Inferior parietal cortex (tissue), 1 donor: ENCODE results near the gene SRPK1.
"Not testable (repeated sequence)": the region's sequence is repeated elsewhere in the genome, so short reads cannot be mapped to it uniquely, and the experiment has no call there.

Source experiments
- DNase-seq: peaks from one replicate; pipeline ENCODE4 v3.0.0-alpha.2; 2016; ENCODE audit errors: extremely low spot score

SRPK1 gene

GRCh38 chr6:35931120-35931561, 10.2 kb upstream of the SRPK1 start:
- DNase-seq = no peak

- no peak for DNase-seq
Measured at GRCh38 chr6:35929601-35930000, 8.7 kb upstream of the SRPK1 start.

GRCh38 chr6:35926509-35927215, 5.8 kb upstream of the SRPK1 start:
- DNase-seq = no peak

DNA sequence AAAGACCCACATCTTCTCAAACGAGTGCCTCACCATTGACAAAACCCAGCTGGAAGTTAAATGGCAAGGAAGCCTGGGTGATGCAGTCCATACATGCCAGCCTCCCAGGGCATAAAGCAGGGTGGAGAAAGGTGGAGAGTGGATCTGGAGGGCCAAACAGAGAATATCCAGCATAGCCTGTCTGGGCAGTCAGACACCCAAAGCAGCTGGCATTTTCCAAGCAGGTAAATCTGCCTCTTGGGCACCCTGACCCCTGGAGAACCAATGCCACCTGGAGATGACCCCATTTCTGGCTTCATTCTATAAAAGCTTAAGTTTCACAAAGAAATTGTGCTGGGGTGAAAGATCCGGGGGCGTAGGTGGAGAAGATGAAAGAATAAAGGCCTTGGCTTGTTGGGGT, 5.1 kb upstream of the SRPK1 start:
- DNase-seq = no peak

GRCh38 chr6:35924146-35924545, 3.2 kb upstream of the SRPK1 start:
- DNase-seq = no peak

DNA sequence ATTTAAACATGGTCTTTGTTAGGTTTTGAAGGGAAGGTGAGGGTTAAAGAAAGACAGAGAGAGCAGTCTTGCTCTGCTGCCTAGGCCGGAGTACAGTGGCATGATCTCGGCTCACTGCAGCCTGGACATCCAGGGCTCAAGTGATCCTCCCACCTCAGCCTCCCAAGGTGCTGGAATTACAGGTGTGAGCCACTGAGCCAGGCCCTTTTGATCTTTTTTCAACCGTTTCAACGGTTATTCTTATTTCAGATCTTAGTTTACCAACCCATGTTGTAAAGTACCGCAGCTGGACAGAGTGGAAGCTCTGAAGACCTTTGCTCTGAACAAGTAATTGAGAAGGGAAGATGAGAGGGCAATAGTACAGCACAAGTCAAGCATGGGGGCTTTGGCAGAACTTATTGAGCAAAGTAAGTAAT, 1.2 kb upstream of the SRPK1 start:
- no peak for DNase-seq

DNA sequence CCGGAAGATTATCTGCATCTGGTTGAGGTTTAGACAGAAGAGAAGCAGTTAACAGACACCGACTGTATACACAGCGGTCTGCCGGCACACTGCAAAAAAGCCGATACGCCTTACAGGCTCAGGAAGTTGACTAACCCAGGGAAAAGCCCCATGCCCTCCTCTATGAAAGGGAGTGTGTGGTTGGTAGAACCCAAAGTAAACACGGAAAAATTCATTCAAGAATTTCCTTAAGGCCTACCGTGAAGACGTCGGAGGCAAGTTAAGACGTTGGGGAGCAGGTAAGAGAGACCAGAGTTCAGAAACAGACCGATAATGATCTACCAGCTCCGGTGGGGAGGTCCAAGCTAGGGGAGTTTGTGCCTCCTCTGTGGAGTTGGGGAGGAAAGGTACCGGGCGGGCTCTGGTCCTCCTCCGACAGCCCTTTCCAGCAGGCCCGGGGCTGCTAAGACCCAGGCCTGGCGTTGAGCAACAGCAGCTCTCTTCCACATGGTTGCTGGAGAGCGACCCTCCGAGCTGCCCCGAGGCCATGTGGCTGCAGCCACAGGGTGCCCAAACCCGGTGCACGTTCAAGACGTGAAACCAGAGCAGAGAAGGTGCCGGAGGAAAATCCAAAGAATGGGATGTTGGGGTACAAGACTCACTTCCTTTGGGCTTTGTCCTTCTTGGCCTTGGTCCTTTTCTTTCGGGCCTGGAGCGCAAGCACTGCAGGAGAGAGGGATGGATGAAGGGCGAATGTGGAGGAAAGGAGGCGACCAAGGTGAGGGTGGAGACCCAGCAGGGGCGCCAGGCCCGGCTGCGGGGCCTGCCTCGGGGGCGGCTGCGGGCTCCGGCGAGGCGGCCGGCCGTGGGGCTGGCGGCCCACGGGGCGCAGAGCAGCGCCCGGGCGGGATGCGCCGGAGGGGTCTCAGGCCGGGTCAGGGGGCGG, 809 bp downstream of the SRPK1 start:
- no peak for DNase-seq

DNA sequence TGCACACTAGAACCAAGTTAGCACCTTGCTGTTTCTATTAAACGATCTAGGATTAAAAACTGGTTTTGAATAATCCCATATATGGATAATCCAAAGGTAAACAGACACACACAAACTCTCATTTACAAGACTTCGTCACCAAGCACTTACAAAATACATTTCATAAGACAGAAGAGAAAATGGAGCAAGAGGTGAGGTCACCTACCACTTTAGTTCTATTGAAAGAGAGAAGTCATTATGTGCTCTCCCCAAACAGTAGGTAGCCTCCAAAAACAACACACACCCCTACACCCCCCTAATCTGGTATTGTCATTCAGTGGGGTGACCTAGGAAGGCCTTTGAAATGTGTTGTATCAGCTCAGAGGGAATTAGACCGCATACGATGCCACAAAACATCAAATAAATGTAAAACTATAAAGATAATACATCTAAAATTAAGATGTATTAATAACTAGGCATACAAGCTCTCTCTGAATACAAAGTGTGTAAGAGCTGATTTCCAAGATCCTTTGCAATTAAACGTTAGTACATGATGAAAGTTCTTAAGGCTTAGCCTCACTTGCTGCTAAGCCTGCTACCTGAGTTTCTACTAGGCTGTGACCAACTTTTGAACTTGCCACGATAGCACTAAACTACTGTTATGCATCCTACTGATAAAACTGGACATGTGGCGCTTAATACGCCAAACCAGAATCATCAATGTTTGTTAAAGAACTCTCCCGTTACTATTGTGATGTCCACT, 1.6 kb downstream of the SRPK1 start:
- no peak for DNase-seq

DNA sequence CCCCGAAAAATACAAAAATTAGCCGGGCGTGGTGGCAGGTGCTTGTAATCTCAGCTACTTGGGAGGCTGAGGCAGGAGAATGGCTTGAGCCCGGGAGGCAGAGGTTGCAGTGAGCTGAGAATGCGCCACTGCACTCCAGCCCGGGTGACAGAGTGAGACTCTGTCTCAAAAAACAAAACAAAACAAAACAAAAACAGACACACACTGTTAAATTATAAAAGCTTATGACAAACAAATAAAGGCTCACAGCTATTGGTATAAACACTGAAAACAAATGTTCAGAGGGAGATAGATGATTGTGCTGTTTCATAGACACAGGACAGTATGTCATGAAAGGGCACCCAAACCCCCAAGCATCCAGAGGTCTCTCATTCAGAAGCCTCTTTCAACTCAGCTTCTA, 4.0 kb downstream of the SRPK1 start:
- not testable (repeated sequence) for DNase-seq

- DNase-seq = no peak
Measured at GRCh38 chr6:35916056-35916455, 4.8 kb downstream of the SRPK1 start.

DNA sequence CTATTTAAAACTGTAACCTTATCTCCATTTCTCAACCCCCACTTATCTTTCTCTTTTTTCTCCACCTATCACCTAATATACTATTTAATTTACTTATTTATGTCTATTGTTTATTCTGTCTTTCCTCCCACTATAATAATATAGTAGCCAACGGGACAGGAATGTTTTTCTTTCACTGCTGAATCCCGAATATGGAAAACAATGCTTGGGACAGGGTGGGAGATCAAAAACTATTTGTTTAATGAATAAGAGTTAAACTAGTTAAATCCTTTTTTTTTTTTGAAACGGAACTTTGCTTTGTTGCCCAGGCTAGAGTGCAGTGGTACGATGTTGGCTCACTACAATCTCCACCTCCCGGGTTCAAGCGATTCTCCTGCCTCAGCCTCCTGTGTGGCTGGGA, 6.4 kb downstream of the SRPK1 start:
- DNase-seq = no peak

- DNase-seq = no peak
Measured at GRCh38 chr6:35911871-35912653, 8.8 kb downstream of the SRPK1 start.

DNA sequence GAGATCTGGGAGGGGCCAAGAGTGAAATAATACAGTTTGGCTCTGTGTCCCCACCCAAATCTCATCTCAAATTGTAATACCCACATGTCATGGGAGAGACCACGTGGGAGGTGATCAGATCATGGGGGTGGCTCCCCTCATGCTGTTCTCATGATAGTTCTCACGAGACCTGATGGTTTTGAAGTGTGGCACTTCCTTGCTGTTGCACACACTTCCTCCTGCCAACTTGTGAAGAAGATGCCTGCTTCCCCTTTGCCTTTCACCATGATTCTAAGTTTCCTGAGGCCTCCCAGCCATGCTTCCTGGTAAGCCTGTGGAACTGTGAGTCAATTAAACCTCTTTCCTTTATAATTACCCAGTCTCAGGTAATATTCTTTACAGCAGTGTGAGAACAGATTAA, 11.3 kb downstream of the SRPK1 start:
- DNase-seq = not testable (repeated sequence)

DNA sequence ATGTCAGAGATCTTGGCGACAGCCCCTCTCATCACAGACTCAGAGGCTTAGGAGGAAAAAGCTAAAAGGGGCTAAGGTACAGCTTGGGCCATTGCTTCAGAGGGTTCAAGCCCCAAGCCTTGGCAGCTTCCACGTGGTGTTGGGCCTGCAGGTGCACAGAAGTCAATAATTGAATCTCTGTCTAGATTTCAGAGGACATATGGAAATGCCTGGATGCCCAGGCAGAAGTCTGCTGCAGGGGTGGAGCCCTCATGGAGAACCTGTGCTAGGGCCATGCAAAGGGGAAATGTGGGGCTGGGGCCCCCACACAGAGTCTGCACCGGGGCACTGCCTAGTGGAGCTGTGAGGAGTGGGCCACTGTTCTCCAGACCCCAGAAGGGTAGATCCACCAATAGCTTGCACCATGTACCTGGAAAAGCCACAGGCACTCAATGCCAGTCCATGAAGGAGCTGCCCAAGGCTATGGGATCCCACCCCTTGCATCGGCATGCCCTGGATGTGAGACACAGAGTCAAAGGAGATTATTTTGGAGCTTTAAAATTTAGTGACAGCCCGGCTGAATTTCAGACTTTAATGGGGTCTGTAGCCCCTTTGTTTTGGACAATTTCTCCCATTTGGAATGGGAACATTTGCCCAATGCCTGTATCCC, 12.0 kb downstream of the SRPK1 start:
- not testable (repeated sequence) for DNase-seq

DNA sequence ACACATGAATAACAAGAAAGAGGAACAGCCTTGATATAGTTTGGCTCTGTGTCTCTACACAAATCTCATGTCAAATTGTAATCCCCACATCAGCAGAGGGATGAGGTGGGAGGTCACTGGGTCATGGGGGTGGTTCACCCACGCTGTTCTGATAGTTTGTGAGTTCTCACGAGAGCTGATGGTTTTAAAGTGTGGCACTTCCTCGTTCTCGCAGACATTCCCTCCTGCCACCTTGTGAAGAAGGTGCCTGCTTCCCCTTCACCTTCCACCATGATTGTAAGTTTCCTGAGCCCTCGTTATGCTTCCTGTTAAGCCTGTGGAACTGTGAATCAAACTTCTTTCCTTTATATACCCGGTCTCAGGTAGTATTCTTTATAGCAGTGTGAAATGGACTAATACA, 13.1 kb downstream of the SRPK1 start:
- DNase-seq = no peak

DNA sequence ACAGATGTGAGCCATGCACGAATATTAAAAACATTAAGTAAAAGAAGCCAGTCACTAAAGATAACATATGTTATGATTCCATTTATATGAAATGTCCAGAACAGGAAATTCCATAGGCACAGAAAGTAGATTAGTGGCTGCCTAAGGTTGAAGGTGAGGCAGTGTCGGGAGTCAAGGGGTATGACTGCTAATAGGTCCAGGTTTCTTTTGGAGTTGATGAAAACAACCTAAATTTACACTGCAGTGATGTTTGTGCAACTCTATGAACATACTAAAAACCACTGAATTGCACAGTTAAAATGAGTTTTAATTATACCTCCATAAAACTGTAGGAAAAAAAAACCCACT, 14.4 kb downstream of the SRPK1 start:
- no peak for DNase-seq

DNA sequence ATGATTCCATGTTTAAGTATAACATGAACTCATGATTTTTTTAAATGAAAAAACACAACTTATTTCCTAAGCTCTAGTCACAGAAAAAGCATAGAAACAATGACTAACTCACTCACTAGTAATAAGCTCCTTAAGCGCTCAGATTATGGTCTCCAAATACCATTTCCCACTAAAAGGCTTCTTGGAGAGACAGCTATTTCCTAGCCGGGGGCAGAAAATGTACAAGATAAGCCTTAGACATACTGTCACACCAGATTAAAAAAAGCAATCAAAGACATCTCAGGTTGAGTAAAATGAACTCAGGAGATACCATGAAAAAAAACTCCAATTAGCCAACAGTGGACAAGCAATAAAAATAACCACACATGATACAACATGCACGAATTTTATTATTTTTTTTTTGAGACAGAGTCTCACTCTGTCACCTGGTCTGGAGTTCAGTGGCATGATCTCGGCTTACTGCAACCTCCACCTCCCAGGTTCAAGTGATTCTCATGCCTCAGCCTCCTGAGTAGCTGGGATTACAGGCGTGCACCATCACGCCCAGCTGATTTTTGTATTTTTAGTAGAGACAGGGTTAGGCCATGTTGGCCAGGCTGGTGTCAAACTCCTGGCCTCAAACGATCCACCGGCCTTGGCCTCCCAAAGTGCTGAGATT, 14.9 kb downstream of the SRPK1 start:
- no peak for DNase-seq

DNA sequence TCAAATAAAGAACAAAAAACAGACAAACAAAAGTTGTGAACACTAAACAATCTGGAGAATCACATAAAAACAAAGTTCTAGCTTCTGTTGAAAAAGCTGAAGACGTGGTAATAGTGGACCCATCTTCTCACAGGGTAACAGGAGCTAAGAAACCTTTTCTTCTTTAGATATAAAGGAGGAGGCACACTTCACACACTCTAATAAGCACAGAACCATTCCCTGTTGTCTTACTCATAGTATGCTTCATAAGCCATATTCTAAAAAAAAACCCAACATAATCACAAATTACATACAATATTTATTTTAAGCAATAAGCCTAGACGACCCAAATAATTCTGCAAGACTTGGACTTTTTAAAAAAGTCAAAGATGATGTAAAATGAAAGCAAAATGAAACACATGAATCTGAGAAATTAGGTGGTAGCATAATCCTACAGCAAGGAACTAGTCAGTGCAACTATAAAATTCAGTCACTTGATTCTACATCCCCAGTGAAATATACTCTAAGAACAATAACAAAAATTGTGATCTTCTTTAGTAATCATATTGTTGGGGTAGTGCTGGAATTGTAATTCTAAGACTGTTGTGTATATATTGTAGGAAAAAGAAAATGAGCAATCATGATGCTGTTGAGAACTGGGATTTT, 15.6 kb downstream of the SRPK1 start:
- DNase-seq = no peak

DNA sequence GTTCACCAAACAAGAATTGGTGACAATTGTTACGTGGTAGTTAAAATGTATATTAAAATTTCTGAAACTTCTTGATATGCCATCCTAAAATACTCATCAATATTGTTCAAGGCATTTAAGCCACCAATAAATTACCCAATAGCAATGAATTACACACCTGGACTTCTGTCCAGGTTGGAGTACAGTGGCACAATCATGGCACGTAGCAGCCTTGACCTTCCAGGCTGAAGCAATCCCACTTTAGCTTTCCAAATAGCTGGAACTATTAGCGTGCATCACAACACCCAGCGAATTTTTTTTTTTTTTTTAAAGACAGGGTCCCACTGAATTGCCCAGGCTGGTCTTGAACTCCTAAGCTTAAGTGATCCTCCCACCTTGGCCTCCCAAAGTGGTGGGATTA, 17.2 kb downstream of the SRPK1 start:
- DNase-seq = no peak

- DNase-seq = no peak
Measured at GRCh38 chr6:35900448-35900847, 20.4 kb downstream of the SRPK1 start.
